HG02938 (cell line): ENCODE data around the gene NPPC.
"Not testable (repeated sequence)": the region's sequence is repeated elsewhere in the genome, so short reads cannot be mapped to it uniquely, and the experiment has no call there.

Experiments
- ATAC-seq: cut with Tn5 transposase; IDR thresholded peaks from one replicate; pipeline ENCODE4 v1.9.1; 2021; ENCODE audit warnings: mild to moderate bottlenecking, moderate library complexity; ENCODE audit not compliant: unreplicated experiment

NPPC gene

DNA sequence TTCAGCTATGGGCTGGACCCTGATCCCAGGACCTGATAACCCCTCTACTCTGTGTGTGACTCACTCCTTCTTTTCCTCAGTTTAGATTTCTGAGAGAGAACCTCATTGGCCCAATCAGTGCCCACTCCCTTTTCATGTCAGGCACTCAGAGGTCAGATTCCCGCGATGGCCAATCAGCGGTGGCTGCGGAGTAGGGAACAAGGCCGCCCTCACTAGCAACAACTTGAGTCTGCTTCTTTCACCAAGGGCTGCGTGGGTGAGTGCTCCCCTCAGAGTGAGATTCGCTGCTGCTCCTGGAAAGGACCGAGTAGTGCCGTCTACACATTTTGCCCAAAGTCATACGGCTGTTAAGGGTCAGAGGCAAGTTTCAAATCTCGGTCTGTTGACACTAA is 34.7 kb downstream of the NPPC start:
- ATAC-seq, result no peak

GRCh38 chr2:231890896-231891513 is 35.2 kb downstream of the NPPC start:
- no peak for ATAC-seq

GRCh38 chr2:231887756-231888155 is 38.4 kb downstream of the NPPC start:
- no peak for ATAC-seq

GRCh38 chr2:231886071-231886681 is 40.0 kb downstream of the NPPC start:
- no peak for ATAC-seq

DNA sequence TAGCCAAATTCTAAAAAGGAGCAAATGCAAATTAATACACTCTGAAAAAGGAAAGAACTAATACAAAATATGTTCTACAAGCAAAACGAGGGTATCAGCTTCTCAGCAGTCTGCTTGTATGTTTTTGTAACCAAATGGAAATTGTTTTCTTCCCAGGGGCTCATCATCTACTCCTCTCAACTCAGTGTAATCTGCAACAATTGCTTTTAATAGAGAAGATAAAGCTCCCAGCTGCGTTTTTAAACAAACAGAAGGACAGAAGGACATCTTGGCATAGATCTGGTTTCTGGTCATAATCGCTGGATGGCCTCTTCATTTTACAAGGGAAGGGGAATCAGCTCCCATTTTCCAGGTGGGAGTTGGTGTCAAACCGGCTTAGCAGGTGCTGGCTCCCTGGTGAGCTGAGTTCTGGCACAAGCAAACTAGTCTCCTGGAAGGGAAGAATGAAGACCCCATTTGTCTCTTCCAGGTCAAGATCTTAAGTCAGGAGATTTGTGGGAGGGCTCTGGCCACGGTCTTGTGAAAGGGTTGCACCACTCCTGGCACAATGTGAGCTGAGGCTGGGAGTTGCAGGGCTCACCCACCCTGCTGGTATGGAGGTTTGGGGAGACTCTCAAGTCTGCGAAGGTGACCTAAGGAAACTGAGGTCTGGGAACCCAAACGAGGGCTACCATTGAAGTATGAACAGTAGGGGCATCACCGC is 41.6 kb downstream of the NPPC start:
- ATAC-seq, result no peak

DNA sequence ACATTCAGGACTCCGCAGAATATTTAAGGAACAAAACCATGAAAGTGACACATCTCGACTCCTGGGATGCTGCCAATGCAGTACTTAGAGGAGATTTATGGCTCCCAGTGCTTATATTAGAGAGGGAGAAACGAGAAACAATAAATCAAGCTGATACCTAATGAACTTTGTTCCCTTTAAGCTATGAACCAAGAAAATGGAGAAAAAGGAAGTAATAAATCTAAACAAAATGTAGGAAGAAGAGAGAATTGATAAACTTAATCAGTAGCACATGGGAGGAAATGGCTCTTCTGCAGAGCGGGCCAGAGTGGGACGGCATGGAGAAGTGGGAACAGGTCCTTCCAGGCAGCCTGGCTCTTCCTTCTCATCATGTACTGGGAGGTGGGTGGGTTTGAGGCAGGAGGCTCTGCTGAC is 42.7 kb downstream of the NPPC start:
- no peak for ATAC-seq

GRCh38 chr2:231882646-231883045 is 43.5 kb downstream of the NPPC start:
- no peak for ATAC-seq

DNA sequence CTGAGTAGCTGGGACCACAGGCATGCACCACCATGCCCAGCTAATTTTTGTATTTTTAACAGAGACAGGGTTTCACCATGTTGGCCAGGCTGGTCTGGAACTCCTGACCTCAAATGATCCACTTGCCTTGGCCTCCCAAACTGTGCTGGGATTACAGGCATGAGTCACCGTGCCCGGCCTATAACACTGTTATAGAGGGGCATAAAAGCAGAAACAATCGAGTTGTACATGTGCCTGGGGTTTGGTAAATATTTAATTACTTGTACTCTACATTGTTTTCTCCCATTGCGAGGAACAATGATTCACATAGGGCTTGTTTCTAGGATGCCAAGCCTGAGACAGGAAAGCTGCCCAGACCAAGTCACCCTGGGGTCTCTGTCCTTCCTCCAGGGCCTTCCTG is 45.8 kb downstream of the NPPC start:
- ATAC-seq, result not testable (repeated sequence)

- no peak for ATAC-seq
Observed at GRCh38 chr2:231879216-231879615, 47.0 kb downstream of the NPPC start.

DNA sequence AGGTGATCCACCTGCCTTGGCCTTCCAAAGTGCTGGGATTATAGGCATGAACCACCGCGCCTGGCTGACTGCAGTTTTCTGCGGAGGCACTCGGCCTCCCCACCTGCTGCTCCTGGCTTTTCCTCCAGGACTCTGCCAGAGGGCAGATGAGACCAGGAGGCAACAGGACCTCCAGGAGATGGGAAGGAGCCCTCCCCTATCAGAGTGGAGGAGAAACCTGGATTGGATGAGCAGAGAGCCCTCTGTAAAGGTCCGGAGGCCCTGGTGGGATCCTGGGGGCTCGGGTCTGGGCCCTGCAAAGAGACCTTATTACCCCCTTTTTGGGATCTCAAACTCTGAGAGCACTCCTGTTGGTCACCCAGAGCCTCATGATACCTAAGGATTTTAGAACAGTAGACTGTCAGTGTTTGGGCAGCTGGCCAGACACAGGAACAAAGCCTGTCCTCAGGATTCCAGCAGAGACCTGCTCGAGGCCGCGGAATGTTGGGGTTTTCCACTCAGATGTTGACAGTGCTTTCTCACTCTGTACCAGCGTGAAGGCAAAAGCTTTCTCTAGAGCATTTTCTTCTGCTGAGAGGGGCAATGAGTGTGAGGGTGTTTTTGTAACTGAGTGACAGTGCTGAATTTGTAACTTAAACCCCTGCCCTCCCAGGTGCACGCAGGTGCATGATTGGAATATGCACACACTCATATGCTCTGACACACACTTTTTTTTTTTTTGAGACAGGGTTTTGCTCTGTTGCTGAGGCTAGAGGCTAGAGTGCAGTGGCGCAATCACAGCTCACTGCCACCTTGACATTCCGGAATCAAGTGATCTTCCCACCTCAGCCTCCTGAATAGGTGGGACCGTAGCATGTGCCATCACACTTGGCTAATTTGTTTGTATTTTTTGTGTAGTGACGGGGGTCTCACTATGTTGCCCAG is 48.4 kb downstream of the NPPC start:
- ATAC-seq, result no peak

DNA sequence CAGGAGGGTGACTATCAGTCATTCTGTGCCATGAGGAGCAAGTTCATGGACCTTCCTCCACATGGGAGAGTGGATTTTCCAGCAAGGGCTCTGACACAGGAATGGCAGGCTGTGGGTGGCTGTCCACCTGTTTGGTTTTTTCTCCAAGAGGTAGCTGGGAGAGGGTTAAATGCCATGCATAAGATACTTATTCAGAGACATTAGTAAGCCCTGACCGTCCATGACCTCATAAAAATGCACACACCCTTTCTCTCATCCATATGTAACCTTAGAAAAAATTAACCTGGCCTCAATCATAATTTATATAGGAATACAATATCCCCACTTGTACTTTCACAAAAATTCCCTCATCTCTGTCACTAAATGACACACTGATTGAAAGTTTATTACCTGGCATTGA is 51.3 kb downstream of the NPPC start:
- ATAC-seq, result no peak
